ENCODE measurements around the gene RORB. TPM values are rescaled to one million over a fixed set of nuclear protein-coding genes. Genes with fewer than 3 reads are reported as not detected.
"Not testable (repeated sequence)": the region's sequence is repeated elsewhere in the genome, so short reads cannot be mapped to it uniquely, and the experiment has no call there.

RORB gene
- total RNA-seq, 1 experiment from 2014 or later: 3.0 TPM

DNA sequence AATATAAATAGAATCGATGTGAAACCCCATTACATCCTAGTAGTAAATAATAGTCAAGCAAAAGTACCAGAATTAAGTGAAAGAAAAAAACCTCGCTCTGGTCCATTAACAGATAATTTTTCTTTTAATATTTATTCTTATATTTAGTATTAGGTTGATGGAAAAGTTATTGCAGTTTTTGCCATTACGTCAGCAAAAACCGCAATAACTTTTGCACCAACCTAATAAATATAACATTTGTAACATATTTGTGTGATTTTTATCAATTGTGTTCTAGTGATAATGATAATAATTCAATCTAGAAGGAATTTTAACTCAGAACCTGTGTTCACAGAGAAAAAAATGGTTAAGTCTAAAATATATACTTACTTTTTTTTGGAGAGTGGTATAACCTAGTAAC, 16.1 kb downstream of the RORB start:
- DNase-seq (ENCODE audit: low spot score): no peak

DNA sequence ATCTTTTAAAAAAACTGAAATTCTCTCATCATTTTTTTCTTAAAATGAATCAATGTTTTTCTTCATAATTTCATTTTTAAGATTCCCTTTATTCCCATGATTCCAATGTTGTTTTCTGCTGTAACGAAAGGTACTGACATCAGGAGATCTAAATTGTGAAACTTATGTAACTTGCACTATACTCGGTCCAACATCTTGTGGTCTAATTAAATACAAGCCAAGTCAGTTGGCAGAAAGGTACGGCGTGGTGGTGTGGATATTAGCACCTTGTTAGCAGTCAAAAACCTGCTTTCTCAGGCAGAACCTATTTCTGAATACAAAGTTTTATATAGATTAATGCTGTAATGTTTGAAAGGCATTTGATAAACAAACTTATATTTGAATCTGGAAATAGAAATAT, 20.1 kb downstream of the RORB start:
- no peak for DNase-seq (ENCODE audit: low spot score)

- DNase-seq (ENCODE audit: low spot score): no peak
These were observed 22.3 kb downstream of the RORB start for GRCh38 chr9:74519419-74519818.

- no peak for DNase-seq (ENCODE audit: low spot score)
These were observed 23.9 kb downstream of the RORB start for GRCh38 chr9:74521009-74521408.

- DNase-seq (ENCODE audit: low spot score): no peak
These were observed 27.2 kb downstream of the RORB start for GRCh38 chr9:74524289-74524688.

- no peak for DNase-seq (ENCODE audit: low spot score)
These were observed 29.1 kb downstream of the RORB start for GRCh38 chr9:74526215-74526614.

DNA sequence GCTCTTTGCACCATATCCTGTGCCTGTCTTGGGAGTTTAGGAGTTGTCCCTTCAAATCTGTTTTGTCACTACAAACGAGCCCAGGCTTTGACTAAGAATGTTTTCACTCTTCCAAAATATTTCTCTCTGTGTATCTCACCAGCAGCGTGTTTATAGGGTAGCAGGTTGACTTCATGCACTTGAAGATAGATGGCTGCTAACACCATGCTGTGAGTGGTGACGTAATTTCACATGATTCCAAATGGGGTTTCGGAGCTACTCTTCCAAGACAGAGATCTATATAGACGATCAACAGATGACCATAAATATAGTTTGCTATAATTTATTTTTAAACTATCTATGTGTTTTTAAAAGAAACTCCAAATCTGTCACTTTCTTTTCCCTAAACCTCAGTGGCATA, 30.6 kb downstream of the RORB start:
- DNase-seq (ENCODE audit: low spot score): no peak

DNA sequence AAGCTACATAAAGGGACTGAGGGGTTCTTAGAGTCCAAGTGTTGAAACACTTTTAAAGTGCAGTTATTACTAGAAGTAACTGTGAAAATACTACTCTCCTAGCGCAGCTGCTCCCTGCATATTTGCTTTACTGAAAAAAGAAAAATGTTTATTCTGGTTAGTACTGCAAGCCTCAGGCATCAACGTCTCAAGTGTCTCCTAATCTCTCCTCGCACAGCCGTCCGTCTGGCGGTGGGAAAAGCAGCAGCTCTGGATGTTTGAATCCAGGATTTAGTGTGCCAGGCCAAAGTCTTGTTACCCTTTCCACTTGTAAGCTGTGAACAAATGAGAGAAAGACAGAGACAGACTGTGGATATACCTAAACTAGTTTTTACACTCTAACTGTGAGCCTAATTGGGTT, 31.1 kb downstream of the RORB start:
- peak; percentile 35 for DNase-seq (ENCODE audit: low spot score)

- DNase-seq (ENCODE audit: low spot score): not testable (repeated sequence)
These were observed 33.3 kb downstream of the RORB start for GRCh38 chr9:74530458-74530857.

DNA sequence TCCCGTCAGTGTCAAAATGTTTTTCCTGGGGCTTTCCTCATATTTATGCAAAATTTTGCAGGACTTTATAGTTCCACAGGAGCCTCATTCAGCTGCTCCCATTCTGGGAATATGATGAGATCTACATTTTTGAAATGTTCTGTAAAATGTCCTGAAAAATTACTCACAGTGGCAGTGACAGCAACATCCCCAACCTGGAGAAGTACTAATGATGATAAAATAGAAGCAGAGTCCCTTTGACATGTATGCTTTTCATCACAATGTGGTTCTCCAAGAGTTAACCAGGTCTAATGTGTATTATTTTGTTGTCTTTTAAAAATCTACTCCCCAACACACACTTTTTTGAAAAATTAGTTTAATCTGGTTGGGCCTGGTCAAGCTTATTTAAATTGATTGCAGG, 36.1 kb downstream of the RORB start:
- DNase-seq (ENCODE audit: low spot score): no peak

- no peak for DNase-seq (ENCODE audit: low spot score)
These were observed 37.7 kb downstream of the RORB start for GRCh38 chr9:74534841-74535240.

DNA sequence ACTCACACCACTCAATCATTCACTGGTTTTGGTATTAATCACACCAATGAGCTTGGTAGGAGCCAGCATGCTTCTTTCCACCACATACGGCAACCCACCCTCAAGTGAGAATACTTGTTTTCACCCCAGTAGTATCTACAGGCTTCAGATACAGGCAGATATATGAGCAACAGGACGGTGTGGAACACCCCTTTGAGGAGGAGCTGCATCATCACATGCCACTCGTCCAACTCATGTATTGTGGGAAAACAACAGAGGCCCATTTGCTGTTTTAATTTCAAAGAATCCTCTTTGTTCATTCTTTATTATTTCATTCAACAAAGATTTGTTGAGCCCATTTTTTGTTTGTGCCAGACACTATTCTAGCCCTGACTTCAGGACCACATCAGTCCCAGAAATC, 46.0 kb downstream of the RORB start:
- DNase-seq (ENCODE audit: low spot score): no peak

DNA sequence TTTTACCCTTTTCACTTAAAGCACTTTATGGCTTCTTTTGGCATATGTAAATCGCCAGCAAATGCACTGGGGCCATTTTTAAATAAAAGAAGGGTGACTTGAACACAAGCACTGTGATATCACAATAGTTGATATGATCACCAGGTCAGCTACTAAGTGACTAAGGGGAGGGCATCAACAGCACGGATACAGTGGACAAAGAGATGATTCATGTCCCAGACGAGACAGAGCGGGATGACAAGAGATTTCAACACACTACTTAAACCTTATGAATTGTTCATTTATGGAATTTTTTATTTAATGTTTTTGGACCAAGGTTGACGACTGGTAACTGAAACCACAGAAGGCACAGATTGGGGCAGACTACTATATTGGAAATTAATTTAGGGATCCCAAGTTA, 54.1 kb downstream of the RORB start:
- no peak for DNase-seq (ENCODE audit: low spot score)

GRCh38 chr9:74554751-74555419, 57.8 kb downstream of the RORB start:
- peak; percentile 77 for DNase-seq (ENCODE audit: low spot score)

DNA sequence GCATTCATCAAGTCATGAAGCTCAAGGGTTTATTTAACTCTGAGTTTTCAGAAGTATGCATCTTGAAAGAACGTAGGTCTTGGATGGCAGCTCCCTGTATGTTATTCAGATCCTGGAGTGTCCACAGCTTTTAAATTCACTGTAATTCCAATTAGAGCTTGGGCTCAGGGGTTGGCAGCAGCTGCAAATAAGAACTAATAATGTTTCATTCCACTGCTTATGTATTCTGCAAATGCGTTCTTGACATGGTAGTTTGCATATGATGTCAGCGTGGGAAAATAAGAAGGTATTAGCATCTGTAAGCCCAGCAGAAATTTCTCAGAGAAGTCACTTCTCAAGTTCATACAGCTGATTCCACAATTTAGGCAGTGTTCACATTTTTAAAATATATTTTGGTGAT, 58.4 kb downstream of the RORB start:
- DNase-seq (ENCODE audit: low spot score): no peak

- no peak for DNase-seq (ENCODE audit: low spot score)
These were observed 59.5 kb downstream of the RORB start for GRCh38 chr9:74556685-74557084.

GRCh38 chr9:74557571-74557970, 60.4 kb downstream of the RORB start:
- DNase-seq (ENCODE audit: low spot score): no peak

DNA sequence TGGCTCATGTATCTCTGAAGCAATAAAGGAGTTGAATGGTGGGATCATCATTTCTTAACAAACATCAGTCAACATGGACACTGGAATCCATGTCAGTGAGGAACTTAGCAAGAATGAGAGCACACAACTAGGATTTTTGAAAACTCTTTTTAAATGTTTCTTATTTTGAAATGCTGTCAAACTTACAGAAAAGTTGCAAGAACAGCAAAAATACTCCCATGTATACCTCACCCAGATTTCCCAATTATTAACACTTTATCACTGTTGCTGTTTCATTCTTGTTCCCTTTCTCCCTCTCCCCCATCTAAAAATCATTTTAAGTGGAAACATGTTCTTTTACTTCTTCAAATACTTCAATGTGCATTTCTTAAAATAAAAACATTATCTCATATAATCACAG, 65.5 kb downstream of the RORB start:
- no peak for DNase-seq (ENCODE audit: low spot score)

DNA sequence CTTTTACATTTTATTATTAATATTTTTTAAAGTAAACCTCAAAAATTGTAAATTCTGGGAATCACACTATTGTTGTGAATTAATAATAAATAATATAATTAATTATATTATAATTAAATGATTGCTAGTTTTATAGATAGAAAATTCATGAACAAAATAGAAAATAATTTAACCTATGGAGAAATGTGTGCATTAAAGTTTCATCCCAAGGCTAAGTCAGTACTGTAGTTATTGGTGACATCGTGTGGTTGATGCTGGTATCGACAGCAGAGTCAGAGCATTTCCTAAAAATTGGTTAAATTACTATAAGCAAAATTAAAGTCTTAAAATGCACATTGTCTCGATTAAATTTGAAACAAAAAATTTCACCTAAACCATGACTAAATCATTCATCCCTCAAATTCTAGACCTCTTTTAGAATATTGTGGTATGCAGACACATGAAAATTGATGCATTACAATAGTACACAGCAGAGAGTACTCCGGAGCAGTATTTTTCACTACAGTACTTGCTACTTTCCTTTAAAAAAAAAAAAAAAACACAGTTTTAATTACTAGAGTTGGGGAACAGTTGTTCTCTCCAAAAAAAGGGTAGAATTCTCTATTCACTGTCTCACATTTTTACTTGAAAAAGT, 73.9 kb downstream of the RORB start:
- DNase-seq (ENCODE audit: low spot score): peak; percentile 42

GRCh38 chr9:74573640-74574191, 76.6 kb downstream of the RORB start:
- DNase-seq (ENCODE audit: low spot score): peak; percentile 21

GRCh38 chr9:74576176-74576575, 79.0 kb downstream of the RORB start:
- DNase-seq (ENCODE audit: low spot score): no peak

GRCh38 chr9:74577956-74578355, 80.8 kb downstream of the RORB start:
- DNase-seq (ENCODE audit: low spot score): peak; percentile 11

DNA sequence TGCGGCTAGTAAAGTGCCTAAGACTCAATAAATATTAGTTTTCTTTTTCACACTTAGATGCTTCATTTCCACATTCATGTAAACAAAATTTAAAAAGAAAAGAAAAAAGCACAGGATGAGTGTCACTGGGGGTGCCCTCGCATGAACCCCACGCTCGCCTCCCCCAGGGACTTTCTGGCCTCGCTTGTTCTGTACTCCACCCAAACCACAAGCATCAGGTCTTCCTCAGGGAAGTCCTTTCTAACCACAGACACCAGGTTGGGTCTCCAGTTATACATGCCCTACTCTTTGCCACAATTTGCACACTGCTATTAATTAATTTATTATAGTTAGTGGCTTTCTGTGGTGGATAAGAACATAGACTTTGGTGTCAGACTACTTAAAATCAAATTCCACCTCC, 92.4 kb downstream of the RORB start:
- no peak for DNase-seq (ENCODE audit: low spot score)

GRCh38 chr9:74595286-74595685, 98.2 kb downstream of the RORB start:
- DNase-seq (ENCODE audit: low spot score): no peak

Data from H4 (cell line).